ENCODE results near the gene GRB2. TPM values are rescaled to one million over a fixed set of nuclear protein-coding genes. Genes with fewer than 3 reads are reported as not detected.
"Not testable (repeated sequence)": the region's sequence is repeated elsewhere in the genome, so short reads cannot be mapped to it uniquely, and the experiment has no call there.

The GRB2 gene
- total RNA-seq, 1 experiment from 2014 or later = 169 TPM

GRCh38 chr17:75318615-75319222 is 86.8 kb downstream of the GRB2 start:
- no peak for DNase-seq (ENCODE audit: low spot score)

- no peak for DNase-seq (ENCODE audit: low spot score)
Observed at GRCh38 chr17:75318211-75318610, 87.3 kb downstream of the GRB2 start.

- no peak for DNase-seq (ENCODE audit: low spot score)
Observed at GRCh38 chr17:75317671-75318070, 87.8 kb downstream of the GRB2 start.

- DNase-seq (ENCODE audit: low spot score) = no peak
Observed at GRCh38 chr17:75316253-75316652, 89.2 kb downstream of the GRB2 start.

- DNase-seq (ENCODE audit: low spot score) = no peak
Observed at GRCh38 chr17:75315541-75316243, 89.8 kb downstream of the GRB2 start.

GRCh38 chr17:75313941-75314551 is 91.4 kb downstream of the GRB2 start:
- DNase-seq (ENCODE audit: low spot score) = no peak

- peak; percentile 83 for DNase-seq (ENCODE audit: low spot score)
Observed at GRCh38 chr17:75308732-75309629, 96.5 kb downstream of the GRB2 start.

- DNase-seq (ENCODE audit: low spot score) = peak; percentile 10
Observed at GRCh38 chr17:75307957-75308731, 97.3 kb downstream of the GRB2 start.

GRCh38 chr17:75301502-75302206 is 103.8 kb downstream of the GRB2 start:
- DNase-seq (ENCODE audit: low spot score) = no peak

GRCh38 chr17:75301049-75301448 is 104.4 kb downstream of the GRB2 start:
- DNase-seq (ENCODE audit: low spot score) = no peak

- no peak for DNase-seq (ENCODE audit: low spot score)
Observed at GRCh38 chr17:75300280-75300679, 105.2 kb downstream of the GRB2 start.

- no peak for DNase-seq (ENCODE audit: low spot score)
Observed at GRCh38 chr17:75295201-75296158, 110.0 kb downstream of the GRB2 start.

GRCh38 chr17:75292810-75293448 is 112.5 kb downstream of the GRB2 start:
- not testable (repeated sequence) for DNase-seq (ENCODE audit: low spot score)

- DNase-seq (ENCODE audit: low spot score) = peak; percentile 73
Observed at GRCh38 chr17:75289832-75290337, 115.6 kb downstream of the GRB2 start.

GRCh38 chr17:75289115-75289831 is 116.2 kb downstream of the GRB2 start, which contains the start of gene SLC25A19:
Gene SLC25A19, minus strand, starts transcription at chr17:75289433. Its CDS starts 2,669 bp downstream, at chr17:75286764.
- DNase-seq (ENCODE audit: low spot score) = peak; percentile 98

- DNase-seq (ENCODE audit: low spot score) = peak; percentile 70
Observed at GRCh38 chr17:75288770-75289114, 116.7 kb downstream of the GRB2 start.

- no peak for DNase-seq (ENCODE audit: low spot score)
Observed at GRCh38 chr17:75288359-75288758, 117.1 kb downstream of the GRB2 start.

- no peak for DNase-seq (ENCODE audit: low spot score)
Observed at GRCh38 chr17:75287221-75287620, 118.3 kb downstream of the GRB2 start.

Data from HT-29 (cell line).